ENCODE results near the gene B3GNT9. TPM values are rescaled to one million over a fixed set of nuclear protein-coding genes. Genes with fewer than 3 reads are reported as not detected.

Gene B3GNT9
- total RNA-seq, 1 experiment from 2014 or later = 11.5 TPM

- BruUV-seq (replicated peaks) = no TSS peak
- no peaks in the 10 kb centered on the region; the same call in 1 of the 2 replicates for H3K36me3 ChIP-seq (ENCODE audit: control insufficient read depth, insufficient read depth, low read length)
- TF ChIP-seq SIN3A (IDR thresholded peaks at IDR 0.05; ENCODE audit: borderline replicate concordance, insufficient read depth, low read depth, low read length) = no peak
- no peak for TF ChIP-seq REST (IDR thresholded peaks at IDR 0.05; ENCODE audit: insufficient read depth in 1 of 2, low read depth in 2 of 2, low read length in 1 of 2)
- no peak overlapping the region for H3K4me3 ChIP-seq (ENCODE audit: low read depth in 2 of 2, low read length in 2 of 2)
- ChIA-PET CTCF (interaction anchor here (0.6 kb wide), 1 partner anchor 143 kb away, joined by 4 read pairs; no protein-coding TSS in a partner anchor), POLR2A (interaction anchor here (0.6 kb wide), 1 partner anchor 14 kb away, joined by 3 read pairs; no protein-coding TSS in a partner anchor)
- intact Hi-C loops (cut with micrococcal nuclease; ENCODE audit: unreplicated experiment) (no loop called here), in situ Hi-C loops (cut with HindIII; ENCODE audit: low pct_unique_long_range_greater_than_20kb, low sequenced_read_pairs) (no loop called here)
- no peaks in the 10 kb centered on the region for H3K27me3 ChIP-seq (ENCODE audit: control insufficient read depth, insufficient read depth, low read length)
- H3K27ac ChIP-seq (ENCODE audit: low read length) = no peak overlapping the region
- no peaks in the 10 kb centered on the region for H3K9me3 ChIP-seq (ENCODE audit: control insufficient read depth, insufficient read depth, low read depth, low read length)
- DNase-seq (ENCODE audit: low read depth, low spot score) = no peak
- ATAC-seq = no peak
- no peaks in the 10 kb centered on the region for H3K4me1 ChIP-seq (ENCODE audit: control insufficient read depth, insufficient read depth, low read length)
These were observed 33.1 kb downstream of the B3GNT9 start for GRCh38 chr16:67117716-67118115.

GRCh38 chr16:67116388-67117311, 34.1 kb downstream of the B3GNT9 start:
- BruUV-seq (replicated peaks) = no TSS peak
- Histone ChIP-seq H3K9me3 (ENCODE audit: control insufficient read depth, insufficient read depth, low read depth, low read length) (no peaks in the 10 kb centered on the region), H3K4me1 (ENCODE audit: control insufficient read depth, insufficient read depth, low read length) (no peaks in the 10 kb centered on the region), H3K4me3 (ENCODE audit: low read depth in 2 of 2, low read length in 2 of 2) (no peak overlapping the region), H3K36me3 (ENCODE audit: control insufficient read depth, insufficient read depth, low read length) (no peaks in the 10 kb centered on the region), H3K27ac (ENCODE audit: low read length) (no peak overlapping the region), H3K27me3 (ENCODE audit: control insufficient read depth, insufficient read depth, low read length) (no peaks in the 10 kb centered on the region)
- ATAC-seq (no peak), DNase-seq (ENCODE audit: low read depth, low spot score) (no peak)
- in situ Hi-C loops (cut with HindIII; ENCODE audit: low pct_unique_long_range_greater_than_20kb, low sequenced_read_pairs) = no loop called here
- TF ChIP-seq SIN3A (IDR thresholded peaks at IDR 0.05; ENCODE audit: borderline replicate concordance, insufficient read depth, low read depth, low read length) (no peak), REST (IDR thresholded peaks at IDR 0.05; ENCODE audit: insufficient read depth in 1 of 2, low read depth in 2 of 2, low read length in 1 of 2) (no peak), CTCF (IDR thresholded peaks at IDR 0.05) (no peak), TCF7L2 (IDR thresholded peaks at IDR 0.05; ENCODE audit: low read depth, low read length) (no peak), POLR2AphosphoS5 (IDR thresholded peaks at IDR 0.05; ENCODE audit: low read depth, low read length) (no peak)
- POLR2A ChIA-PET = interaction anchor here (1.3 kb wide), 1 partner anchor 13 kb away, joined by 7 read pairs; no protein-coding TSS in a partner anchor
- intact Hi-C loops (cut with micrococcal nuclease; ENCODE audit: unreplicated experiment) = no loop called here
- CTCF ChIA-PET = interaction anchor here (1.4 kb wide), 1 partner anchor 38 kb away, joined by 3 read pairs; no protein-coding TSS in a partner anchor

All from Panc1 (cell line).